Head of caudate nucleus (tissue), 42 donors: Measurements from ENCODE around the gene GDPGP1.
"Not testable (repeated sequence)": the region's sequence is repeated elsewhere in the genome, so short reads cannot be mapped to it uniquely, and the experiment has no call there.

Experiments
- DNase-seq, 42 donors: peaks; one replicate each; pipeline versions ENCODE4 v3.0.0 to v3.0.0-alpha.2; 2020 to 2021; ENCODE audit warnings: mixed read lengths in 7 of 42
- intact Hi-C: fragments of 100-400 bp; cut with DNase I; formaldehyde crosslinking; loops from one replicate; pipeline ENCODE4 v1.15.0; 2022

GDPGP1 gene

GRCh38 chr15:90281637-90282036, 47.6 kb downstream of the GDPGP1 start:
- DNase-seq, result peak in 1 of 42 donors; percentile 3
- intact Hi-C loops, result not testable (repeated sequence)

- intact Hi-C loops, result no loop called here
- DNase-seq, result peak in 1 of 42 donors; percentile 30
Observed at GRCh38 chr15:90286678-90287077, 52.7 kb downstream of the GDPGP1 start.

- DNase-seq, result no peak
- intact Hi-C loops, result no loop called here
Observed at GRCh38 chr15:90287101-90287500, 53.1 kb downstream of the GDPGP1 start.

- intact Hi-C loops, result no loop called here
- DNase-seq, result no peak
Observed at GRCh38 chr15:90287946-90288345, 53.9 kb downstream of the GDPGP1 start.

- intact Hi-C loops, result no loop called here
- DNase-seq, result no peak
Observed at GRCh38 chr15:90291679-90292356, 57.8 kb downstream of the GDPGP1 start.

GRCh38 chr15:90293040-90293810, 59.2 kb downstream of the GDPGP1 start:
- intact Hi-C loops, result not testable (repeated sequence)
- DNase-seq, result peak; percentile 46 to 88 (median 73)

GRCh38 chr15:90294159-90294558, 60.1 kb downstream of the GDPGP1 start:
- no peak for DNase-seq
- intact Hi-C loops, result no loop called here

GRCh38 chr15:90294601-90295269, 60.7 kb downstream of the GDPGP1 start:
- intact Hi-C loops, result no loop called here
- DNase-seq, result peak in 20 of 42 donors; percentile 13 to 67 (median 42)

GRCh38 chr15:90295270-90295648, 61.2 kb downstream of the GDPGP1 start:
- intact Hi-C loops, result no loop called here
- peak in 11 of 42 donors; percentile 18 to 58 (median 30) for DNase-seq
